ENCODE results near the gene JMJD8. TPM values are rescaled to one million over a fixed set of nuclear protein-coding genes. Genes with fewer than 3 reads are reported as not detected.

The JMJD8 gene
- polyA plus RNA-seq, 1 experiment = 91.8 TPM

- TF ChIP-seq CTCF (IDR thresholded peaks at IDR 0.05; ENCODE audit: insufficient read depth, low read depth, low read length) = no peak
- ChIA-PET POLR2A (no interaction called here), CTCF (no interaction called here)
- Histone ChIP-seq H3K27me3 (ENCODE audit: control insufficient read depth, insufficient read depth, low read length) (no peaks in the 10 kb centered on the region), H3K36me3 (ENCODE audit: control insufficient read depth, insufficient read depth, low read length) (peaks cover 23% of the 10 kb centered on the region), H3K4me3 (ENCODE audit: low read depth, low read length) (peak overlapping the region; percentile 55; the same call in 1 of the 2 replicates)
- no peak for DNase-seq (ENCODE audit: low read depth)
Observed at GRCh38 chr16:684961-685696, 995 bp upstream of the JMJD8 start.

- POLR2A ChIA-PET = no interaction called here
- H3K36me3 ChIP-seq (ENCODE audit: control insufficient read depth, insufficient read depth, low read length) = peaks cover 23% of the 10 kb centered on the region
- peak overlapping the region; percentile 55 for H3K4me3 ChIP-seq (ENCODE audit: low read depth, low read length)
- no peak for DNase-seq (ENCODE audit: low read depth)
- no peaks in the 10 kb centered on the region for H3K27me3 ChIP-seq (ENCODE audit: control insufficient read depth, insufficient read depth, low read length)
- CTCF ChIA-PET = interaction anchor here (1.0 kb wide), 1 partner anchor 26 kb away, joined by 3 read pairs; no protein-coding TSS in a partner anchor
- TF ChIP-seq CTCF (IDR thresholded peaks at IDR 0.05; ENCODE audit: insufficient read depth, low read depth, low read length) = no peak
Observed at GRCh38 chr16:683396-684070, 601 bp downstream of the JMJD8 start.

GRCh38 chr16:682493-683395 is 1.4 kb downstream of the JMJD8 start:
- POLR2A ChIA-PET = no interaction called here
- no peak for DNase-seq (ENCODE audit: low read depth)
- Histone ChIP-seq H3K27me3 (ENCODE audit: control insufficient read depth, insufficient read depth, low read length) (no peaks in the 10 kb centered on the region), H3K36me3 (ENCODE audit: control insufficient read depth, insufficient read depth, low read length) (peaks cover 23% of the 10 kb centered on the region), H3K4me3 (ENCODE audit: low read depth, low read length) (no peak overlapping the region; the same call in 1 of the 2 replicates)
- TF ChIP-seq CTCF (IDR thresholded peaks at IDR 0.05; ENCODE audit: insufficient read depth, low read depth, low read length) = no peak
- CTCF ChIA-PET = interaction anchor here (4.5 kb wide), 1 partner anchor 15 kb away, joined by 20 read pairs; the partner anchor contains the start of gene RHOT2

GRCh38 chr16:681746-682427 is 2.2 kb downstream of the JMJD8 start:
- Histone ChIP-seq H3K4me3 (ENCODE audit: low read depth, low read length) (no peak overlapping the region), H3K36me3 (ENCODE audit: control insufficient read depth, insufficient read depth, low read length) (peaks cover 23% of the 10 kb centered on the region), H3K27me3 (ENCODE audit: control insufficient read depth, insufficient read depth, low read length) (no peaks in the 10 kb centered on the region)
- CTCF ChIA-PET = interaction anchor here (1.4 to 4.5 kb wide), 2 partner anchors 14 to 38 kb away, joined by 4 to 20 read pairs; partner anchors contain the start of gene RHOT2
- no peak for TF ChIP-seq CTCF (IDR thresholded peaks at IDR 0.05; ENCODE audit: insufficient read depth, low read depth, low read length)
- no peak for DNase-seq (ENCODE audit: low read depth)
- POLR2A ChIA-PET = no interaction called here

Measured in BJ (cell line).